GM12878 (cell line): Measurements from ENCODE around the gene DNAH2. TPM values are rescaled to one million over a fixed set of nuclear protein-coding genes. Genes with fewer than 3 reads are reported as not detected.

Experiments
- ATF7 ChIP-seq: fragments of 450-650 bp; IDR thresholded peaks from 2 replicates; pipeline ENCODE4 v1.6.1; 2016; ENCODE audit warnings: low read depth, mild to moderate bottlenecking
- CREM ChIP-seq: IDR thresholded peaks from 2 replicates; pipeline ENCODE4 v1.6.1; 2014; ENCODE audit warnings: antibody characterized with exemption, low read depth
- HDGF ChIP-seq: fragments of 450-650 bp; IDR thresholded peaks from 2 replicates; pipeline ENCODE4 v1.6.1; 2016; ENCODE audit warnings: antibody characterized with exemption
- KDM1A ChIP-seq: fragments of 200-600 bp; sonication (generic); IDR thresholded peaks from 2 replicates; pipeline ENCODE4 v1.6.1; 2016; ENCODE audit warnings: borderline replicate concordance
- MEF2B ChIP-seq: fragments of 450-650 bp; IDR thresholded peaks from 2 replicates; pipeline ENCODE4 v1.6.1; 2018; ENCODE audit warnings: mild to moderate bottlenecking, moderate library complexity; ENCODE audit not compliant: partially characterized antibody, poor library complexity, severe bottlenecking
- MTA3 ChIP-seq: IDR thresholded peaks from 2 replicates; pipeline ENCODE4 v1.6.1; 2012; ENCODE audit warnings: low read length, inconsistent platforms, borderline replicate concordance
- MYB ChIP-seq: fragments of 150-350 bp; IDR thresholded peaks from 2 replicates; pipeline ENCODE4 v1.6.1; 2014; ENCODE audit warnings: mild to moderate bottlenecking, low read depth, low read length, borderline replicate concordance
- NBN ChIP-seq: fragments of 450-650 bp; IDR thresholded peaks from 2 replicates; pipeline ENCODE4 v1.6.1; 2016
- NR2F1 ChIP-seq: fragments of 450-650 bp; conservative IDR thresholded peaks from 2 replicates; pipeline ENCODE4 v1.6.1; 2017; ENCODE audit warnings: mild to moderate bottlenecking
- NRF1 ChIP-seq: conservative IDR thresholded peaks from 2 replicates; pipeline ENCODE4 v1.6.1; 2011; ENCODE audit warnings: mild to moderate bottlenecking, low read depth, low read length, improper control_type of control experiment
- PAX5 ChIP-seq: IDR thresholded peaks from 2 replicates; pipeline ENCODE4 v1.6.1; 2011; ENCODE audit warnings: low read depth, low read length, borderline replicate concordance
- RAD21 ChIP-seq: IDR thresholded peaks from 2 replicates; pipeline ENCODE4 v1.6.1; 2011; ENCODE audit warnings: mild to moderate bottlenecking, low read depth, low read length, moderate library complexity; ENCODE audit not compliant: insufficient read depth
- RBBP5 ChIP-seq: fragments of 200-600 bp; sonication (generic); conservative IDR thresholded peaks from 2 replicates; pipeline ENCODE4 v1.6.1; 2016
- SUZ12 ChIP-seq: fragments of 200-600 bp; sonication (generic); IDR thresholded peaks from one replicate; pipeline ENCODE4 v1.6.1; 2018; ENCODE audit warnings: antibody characterized with exemption, mild to moderate bottlenecking; ENCODE audit not compliant: unreplicated experiment
- TCF7 ChIP-seq: IDR thresholded peaks from 2 replicates; pipeline ENCODE4 v1.6.1; 2014; ENCODE audit warnings: antibody characterized with exemption, borderline replicate concordance
- polyA plus RNA-seq, 11 experiments: library from polyadenylated mRNA; depleted of rRNA in 4 of 11; unstranded in 6 of 11; stranded (reverse) in 5 of 11; fragments of >200 nt; fragmentation: Nextera tagmentation in 4 of 11; fragmentation: Illumina TruSeq in 1 of 11; extraction: Ambion mirVana in 4 of 11; extraction: Trizol in 1 of 11; gene quantifications; 1 replicate in 1 of 11; 2 replicates in 10 of 11; pipeline versions ENCODE4 v1.2.1 to v1.2.3, GENCODE V29; 2011 to 2016; ENCODE audit warnings: inconsistent platforms in 2 of 11, missing spikeins in 2 of 11, low read depth in 1 of 11
- total RNA-seq, 4 experiments: library from RNA; depleted of rRNA in 3 of 4; stranded (reverse); fragments of >200 nt in 3 of 4; fragmentation: Illumina TruSeq in 1 of 4; extraction: Trizol in 1 of 4; gene quantifications; 2 replicates each; pipeline versions ENCODE4 v1.2.1 to v1.2.3, GENCODE V29; 2013 to 2021
- TF ChIP-seq, protein P1 (sequence below): fragments of 450-650 bp; IDR thresholded peaks from 2 replicates; pipeline ENCODE4 v1.6.1; 2016; ENCODE audit warnings: mild to moderate bottlenecking, moderate library complexity, borderline replicate concordance
- TF ChIP-seq, protein P2 (sequence below): fragments of 450-650 bp; IDR thresholded peaks from 2 replicates; pipeline ENCODE4 v1.6.1; 2017; ENCODE audit warnings: borderline replicate concordance
- TF ChIP-seq, protein P3 (sequence below): fragments of 450-650 bp; IDR thresholded peaks from 2 replicates; pipeline ENCODE4 v1.6.1; 2017; ENCODE audit warnings: mild to moderate bottlenecking
- TF ChIP-seq, protein P4 (sequence below): IDR thresholded peaks from 2 replicates; pipeline ENCODE4 v1.6.1; 2012; ENCODE audit warnings: mild to moderate bottlenecking, low read depth, low read length

DNAH2 gene
- total and polyA plus RNA-seq, 10 of the 15 experiments (the other 5 are each of a cell fraction or from before 2014, with no cell fraction given): not detected

DNA sequence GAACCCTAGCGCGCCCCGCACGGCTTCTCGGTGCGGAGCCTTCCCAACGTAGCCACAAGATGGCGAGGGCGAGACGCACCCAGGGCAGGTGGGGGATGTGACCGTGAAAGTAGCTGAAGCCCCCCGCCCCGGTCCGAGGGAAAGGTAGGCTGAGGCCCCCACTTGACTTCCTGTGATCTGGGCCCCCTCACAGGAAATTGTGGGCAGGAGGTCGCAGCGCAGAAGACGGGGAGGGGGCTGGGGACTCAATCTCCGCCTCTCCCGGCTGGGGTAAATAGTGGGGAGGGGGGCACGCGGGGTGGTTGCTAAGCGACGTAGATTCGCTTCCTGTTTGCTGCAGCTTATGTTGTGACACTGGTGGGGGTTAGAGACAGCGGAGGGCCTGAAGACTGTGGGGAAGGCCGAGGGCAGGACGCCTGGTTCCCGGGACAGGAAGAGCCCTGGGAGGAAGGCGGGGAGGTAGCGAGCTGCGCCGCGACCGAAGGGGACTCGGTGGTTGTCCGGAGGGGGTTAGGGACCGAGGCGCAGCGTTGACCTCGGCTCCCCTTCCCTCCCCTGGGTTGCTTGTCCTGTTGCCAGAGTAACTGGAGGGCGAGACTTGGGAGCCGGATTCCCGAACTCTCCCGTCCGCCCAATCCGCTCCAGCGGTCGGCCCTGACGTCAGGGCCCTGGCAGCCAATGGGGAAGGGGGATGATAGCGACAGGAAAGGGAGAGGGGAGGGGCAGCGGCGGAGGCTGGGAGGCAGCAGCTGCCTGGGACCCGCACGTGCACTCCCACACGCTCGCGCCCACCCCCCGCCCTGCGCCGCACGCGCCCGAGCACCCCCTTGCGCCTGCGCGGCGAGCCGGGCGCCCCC is 117.6 kb downstream of the DNAH2 start (continued):
- TF ChIP-seq, protein P1, sequence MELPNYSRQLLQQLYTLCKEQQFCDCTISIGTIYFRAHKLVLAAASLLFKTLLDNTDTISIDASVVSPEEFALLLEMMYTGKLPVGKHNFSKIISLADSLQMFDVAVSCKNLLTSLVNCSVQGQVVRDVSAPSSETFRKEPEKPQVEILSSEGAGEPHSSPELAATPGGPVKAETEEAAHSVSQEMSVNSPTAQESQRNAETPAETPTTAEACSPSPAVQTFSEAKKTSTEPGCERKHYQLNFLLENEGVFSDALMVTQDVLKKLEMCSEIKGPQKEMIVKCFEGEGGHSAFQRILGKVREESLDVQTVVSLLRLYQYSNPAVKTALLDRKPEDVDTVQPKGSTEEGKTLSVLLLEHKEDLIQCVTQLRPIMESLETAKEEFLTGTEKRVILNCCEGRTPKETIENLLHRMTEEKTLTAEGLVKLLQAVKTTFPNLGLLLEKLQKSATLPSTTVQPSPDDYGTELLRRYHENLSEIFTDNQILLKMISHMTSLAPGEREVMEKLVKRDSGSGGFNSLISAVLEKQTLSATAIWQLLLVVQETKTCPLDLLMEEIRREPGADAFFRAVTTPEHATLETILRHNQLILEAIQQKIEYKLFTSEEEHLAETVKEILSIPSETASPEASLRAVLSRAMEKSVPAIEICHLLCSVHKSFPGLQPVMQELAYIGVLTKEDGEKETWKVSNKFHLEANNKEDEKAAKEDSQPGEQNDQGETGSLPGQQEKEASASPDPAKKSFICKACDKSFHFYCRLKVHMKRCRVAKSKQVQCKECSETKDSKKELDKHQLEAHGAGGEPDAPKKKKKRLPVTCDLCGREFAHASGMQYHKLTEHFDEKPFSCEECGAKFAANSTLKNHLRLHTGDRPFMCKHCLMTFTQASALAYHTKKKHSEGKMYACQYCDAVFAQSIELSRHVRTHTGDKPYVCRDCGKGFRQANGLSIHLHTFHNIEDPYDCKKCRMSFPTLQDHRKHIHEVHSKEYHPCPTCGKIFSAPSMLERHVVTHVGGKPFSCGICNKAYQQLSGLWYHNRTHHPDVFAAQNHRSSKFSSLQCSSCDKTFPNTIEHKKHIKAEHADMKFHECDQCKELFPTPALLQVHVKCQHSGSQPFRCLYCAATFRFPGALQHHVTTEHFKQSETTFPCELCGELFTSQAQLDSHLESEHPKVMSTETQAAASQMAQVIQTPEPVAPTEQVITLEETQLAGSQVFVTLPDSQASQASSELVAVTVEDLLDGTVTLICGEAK: peak; percentile 63; the same call in 1 of the 2 replicates
- peak; percentile 69; the same call in 1 of the 2 replicates for TF ChIP-seq PAX5
- TF ChIP-seq, protein P2, sequence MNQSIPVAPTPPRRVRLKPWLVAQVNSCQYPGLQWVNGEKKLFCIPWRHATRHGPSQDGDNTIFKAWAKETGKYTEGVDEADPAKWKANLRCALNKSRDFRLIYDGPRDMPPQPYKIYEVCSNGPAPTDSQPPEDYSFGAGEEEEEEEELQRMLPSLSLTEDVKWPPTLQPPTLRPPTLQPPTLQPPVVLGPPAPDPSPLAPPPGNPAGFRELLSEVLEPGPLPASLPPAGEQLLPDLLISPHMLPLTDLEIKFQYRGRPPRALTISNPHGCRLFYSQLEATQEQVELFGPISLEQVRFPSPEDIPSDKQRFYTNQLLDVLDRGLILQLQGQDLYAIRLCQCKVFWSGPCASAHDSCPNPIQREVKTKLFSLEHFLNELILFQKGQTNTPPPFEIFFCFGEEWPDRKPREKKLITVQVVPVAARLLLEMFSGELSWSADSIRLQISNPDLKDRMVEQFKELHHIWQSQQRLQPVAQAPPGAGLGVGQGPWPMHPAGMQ: no peak
- TF ChIP-seq SUZ12: no peak
- TF ChIP-seq HDGF: peak; percentile 85
- TF ChIP-seq NBN: peak; percentile 70
- TF ChIP-seq CREM: peak; percentile 70; the same call in 1 of the 2 replicates
- TF ChIP-seq RBBP5: no peak
- TF ChIP-seq, protein P3, sequence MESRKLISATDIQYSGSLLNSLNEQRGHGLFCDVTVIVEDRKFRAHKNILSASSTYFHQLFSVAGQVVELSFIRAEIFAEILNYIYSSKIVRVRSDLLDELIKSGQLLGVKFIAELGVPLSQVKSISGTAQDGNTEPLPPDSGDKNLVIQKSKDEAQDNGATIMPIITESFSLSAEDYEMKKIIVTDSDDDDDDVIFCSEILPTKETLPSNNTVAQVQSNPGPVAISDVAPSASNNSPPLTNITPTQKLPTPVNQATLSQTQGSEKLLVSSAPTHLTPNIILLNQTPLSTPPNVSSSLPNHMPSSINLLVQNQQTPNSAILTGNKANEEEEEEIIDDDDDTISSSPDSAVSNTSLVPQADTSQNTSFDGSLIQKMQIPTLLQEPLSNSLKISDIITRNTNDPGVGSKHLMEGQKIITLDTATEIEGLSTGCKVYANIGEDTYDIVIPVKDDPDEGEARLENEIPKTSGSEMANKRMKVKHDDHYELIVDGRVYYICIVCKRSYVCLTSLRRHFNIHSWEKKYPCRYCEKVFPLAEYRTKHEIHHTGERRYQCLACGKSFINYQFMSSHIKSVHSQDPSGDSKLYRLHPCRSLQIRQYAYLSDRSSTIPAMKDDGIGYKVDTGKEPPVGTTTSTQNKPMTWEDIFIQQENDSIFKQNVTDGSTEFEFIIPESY: no peak
- peak; percentile 74 for TF ChIP-seq MEF2B
- no peak for TF ChIP-seq MTA3
- no peak for TF ChIP-seq TCF7
- no peak; the same call in 1 of the 2 replicates for TF ChIP-seq NR2F1
- TF ChIP-seq KDM1A: no peak
- TF ChIP-seq NRF1: peak; percentile 64
- TF ChIP-seq, protein P4, sequence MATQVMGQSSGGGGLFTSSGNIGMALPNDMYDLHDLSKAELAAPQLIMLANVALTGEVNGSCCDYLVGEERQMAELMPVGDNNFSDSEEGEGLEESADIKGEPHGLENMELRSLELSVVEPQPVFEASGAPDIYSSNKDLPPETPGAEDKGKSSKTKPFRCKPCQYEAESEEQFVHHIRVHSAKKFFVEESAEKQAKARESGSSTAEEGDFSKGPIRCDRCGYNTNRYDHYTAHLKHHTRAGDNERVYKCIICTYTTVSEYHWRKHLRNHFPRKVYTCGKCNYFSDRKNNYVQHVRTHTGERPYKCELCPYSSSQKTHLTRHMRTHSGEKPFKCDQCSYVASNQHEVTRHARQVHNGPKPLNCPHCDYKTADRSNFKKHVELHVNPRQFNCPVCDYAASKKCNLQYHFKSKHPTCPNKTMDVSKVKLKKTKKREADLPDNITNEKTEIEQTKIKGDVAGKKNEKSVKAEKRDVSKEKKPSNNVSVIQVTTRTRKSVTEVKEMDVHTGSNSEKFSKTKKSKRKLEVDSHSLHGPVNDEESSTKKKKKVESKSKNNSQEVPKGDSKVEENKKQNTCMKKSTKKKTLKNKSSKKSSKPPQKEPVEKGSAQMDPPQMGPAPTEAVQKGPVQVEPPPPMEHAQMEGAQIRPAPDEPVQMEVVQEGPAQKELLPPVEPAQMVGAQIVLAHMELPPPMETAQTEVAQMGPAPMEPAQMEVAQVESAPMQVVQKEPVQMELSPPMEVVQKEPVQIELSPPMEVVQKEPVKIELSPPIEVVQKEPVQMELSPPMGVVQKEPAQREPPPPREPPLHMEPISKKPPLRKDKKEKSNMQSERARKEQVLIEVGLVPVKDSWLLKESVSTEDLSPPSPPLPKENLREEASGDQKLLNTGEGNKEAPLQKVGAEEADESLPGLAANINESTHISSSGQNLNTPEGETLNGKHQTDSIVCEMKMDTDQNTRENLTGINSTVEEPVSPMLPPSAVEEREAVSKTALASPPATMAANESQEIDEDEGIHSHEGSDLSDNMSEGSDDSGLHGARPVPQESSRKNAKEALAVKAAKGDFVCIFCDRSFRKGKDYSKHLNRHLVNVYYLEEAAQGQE: no peak
- TF ChIP-seq RAD21: peak; percentile 78
- peak; percentile 64 for TF ChIP-seq ATF7
- 0 out of 2 replicates have a peak, but pooled peaks have one; percentile 15 for TF ChIP-seq MYB
